Mucosa of descending colon (tissue), 3 donors: Measurements from ENCODE around the gene SEC14L1. TPM values are rescaled to one million over a fixed set of nuclear protein-coding genes. Genes with fewer than 3 reads are reported as not detected.
A peak's percentile ranks its signal among the peaks of the same experiment; 100 is the strongest.

Experiments
- ATAC-seq: fragments of 200-7000 bp; cut with Tn5 transposase; one replicate; pipeline ENCODE4 v1.9.1; 2020; ENCODE audit warnings: mild to moderate bottlenecking, moderate library complexity
- DNase-seq, 3 donors: peaks; one replicate each; pipeline ENCODE4 v3.0.0-alpha.2; 2020
- H3K36me3 ChIP-seq: fragments of 200-600 bp; one replicate; pipeline ENCODE4 v1.8.0; 2021; ENCODE audit warnings: low read depth, mild to moderate bottlenecking
- H3K4me1 ChIP-seq: fragments of 200-600 bp; one replicate; pipeline ENCODE4 v1.8.0; 2021; ENCODE audit warnings: low read depth, mild to moderate bottlenecking
- H3K4me3 ChIP-seq: fragments of 200-600 bp; one replicate; pipeline ENCODE4 v1.8.0; 2021; ENCODE audit warnings: mild to moderate bottlenecking
- H3K9me3 ChIP-seq: fragments of 200-600 bp; one replicate; pipeline ENCODE4 v1.8.0; 2021; ENCODE audit warnings: mild to moderate bottlenecking
- intact Hi-C, 2 donors: fragments of 100-400 bp; cut with DNase I in 1 of 2; cut with micrococcal nuclease in 1 of 2; formaldehyde crosslinking; loops; one replicate each; pipeline versions ENCODE4 v1.11.0 to v1.11.1; 2022; cut with DNase I, micrococcal nuclease
- total RNA-seq, 3 donors: library from RNA; stranded (reverse); fragmentation: NEBNext Ultra II Directional in 2 of 3; extraction: Animal tissue kit (Norgen Biotek cat#: 25700) in 2 of 3; gene quantifications; one replicate each; pipeline versions ENCODE4 v1.2.1 to v1.2.4, GENCODE V29; 2021 to 2023
- TF ChIP-seq, protein P1 (sequence below): fragments of 200-600 bp; IDR thresholded peaks from one replicate; pipeline ENCODE4 v1.8.0; 2022; ENCODE audit warnings: antibody characterized with exemption, mild to moderate bottlenecking
- donor health status: DM: no; HTN: no; CAD: no; lungs with moderate emphysema.
- donor health status: DM: no; HTN: no; CAD: no.
- donor health status: DM: no; HTN: yes; CAD: no.

The SEC14L1 gene
- total RNA-seq, 3 donors from 2014 or later: 24.5 to 44.6 (median 44.0) TPM

DNA sequence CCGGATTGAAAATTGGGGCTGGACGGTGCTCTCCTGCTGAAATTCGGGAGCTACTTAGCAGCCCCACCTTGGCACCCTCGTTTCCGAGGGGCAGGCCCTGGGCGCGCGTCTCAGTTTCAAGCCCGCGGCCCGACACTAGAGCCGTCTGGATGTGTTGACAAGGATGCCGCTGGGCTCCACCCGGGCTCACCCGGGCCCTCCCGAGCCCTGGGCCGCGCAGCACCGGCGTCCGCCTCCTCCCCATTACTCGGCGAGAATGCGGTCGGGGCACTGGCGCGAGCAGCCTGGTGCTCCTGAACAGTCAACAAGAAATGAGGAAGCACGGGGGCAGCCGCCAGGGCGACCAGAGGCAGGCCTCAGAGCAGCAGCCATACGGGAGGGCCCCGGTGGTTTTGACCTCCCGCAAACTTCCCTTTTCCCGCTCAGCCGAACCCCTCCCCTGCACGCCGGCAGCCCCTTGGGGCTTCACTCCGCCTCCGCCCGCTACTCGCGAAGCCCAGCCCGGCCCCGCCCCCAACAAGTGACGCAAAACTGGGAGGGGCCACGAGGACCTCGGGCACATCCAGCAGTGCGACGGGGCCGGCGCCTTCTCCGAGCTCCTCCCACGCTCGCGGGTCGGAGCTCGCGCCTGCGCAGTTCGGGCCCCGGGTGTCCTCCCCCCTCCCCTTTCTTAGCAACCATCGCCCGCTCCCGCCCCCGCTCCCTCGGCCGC, 447 bp upstream of the SEC14L1 start:
- no peaks in the 10 kb centered on the region for H3K9me3 ChIP-seq
- no peaks in the 10 kb centered on the region for H3K36me3 ChIP-seq
- peak; percentile 96 for ATAC-seq
- H3K4me1 ChIP-seq: peaks cover 5% of the 10 kb centered on the region
- intact Hi-C loops: no loop called here
- TF ChIP-seq, protein P1, sequence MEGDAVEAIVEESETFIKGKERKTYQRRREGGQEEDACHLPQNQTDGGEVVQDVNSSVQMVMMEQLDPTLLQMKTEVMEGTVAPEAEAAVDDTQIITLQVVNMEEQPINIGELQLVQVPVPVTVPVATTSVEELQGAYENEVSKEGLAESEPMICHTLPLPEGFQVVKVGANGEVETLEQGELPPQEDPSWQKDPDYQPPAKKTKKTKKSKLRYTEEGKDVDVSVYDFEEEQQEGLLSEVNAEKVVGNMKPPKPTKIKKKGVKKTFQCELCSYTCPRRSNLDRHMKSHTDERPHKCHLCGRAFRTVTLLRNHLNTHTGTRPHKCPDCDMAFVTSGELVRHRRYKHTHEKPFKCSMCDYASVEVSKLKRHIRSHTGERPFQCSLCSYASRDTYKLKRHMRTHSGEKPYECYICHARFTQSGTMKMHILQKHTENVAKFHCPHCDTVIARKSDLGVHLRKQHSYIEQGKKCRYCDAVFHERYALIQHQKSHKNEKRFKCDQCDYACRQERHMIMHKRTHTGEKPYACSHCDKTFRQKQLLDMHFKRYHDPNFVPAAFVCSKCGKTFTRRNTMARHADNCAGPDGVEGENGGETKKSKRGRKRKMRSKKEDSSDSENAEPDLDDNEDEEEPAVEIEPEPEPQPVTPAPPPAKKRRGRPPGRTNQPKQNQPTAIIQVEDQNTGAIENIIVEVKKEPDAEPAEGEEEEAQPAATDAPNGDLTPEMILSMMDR: no peak
- DNase-seq: peak; percentile 99 to 100 (median 99)
- peak overlapping the region; percentile 59 for H3K4me3 ChIP-seq

DNA sequence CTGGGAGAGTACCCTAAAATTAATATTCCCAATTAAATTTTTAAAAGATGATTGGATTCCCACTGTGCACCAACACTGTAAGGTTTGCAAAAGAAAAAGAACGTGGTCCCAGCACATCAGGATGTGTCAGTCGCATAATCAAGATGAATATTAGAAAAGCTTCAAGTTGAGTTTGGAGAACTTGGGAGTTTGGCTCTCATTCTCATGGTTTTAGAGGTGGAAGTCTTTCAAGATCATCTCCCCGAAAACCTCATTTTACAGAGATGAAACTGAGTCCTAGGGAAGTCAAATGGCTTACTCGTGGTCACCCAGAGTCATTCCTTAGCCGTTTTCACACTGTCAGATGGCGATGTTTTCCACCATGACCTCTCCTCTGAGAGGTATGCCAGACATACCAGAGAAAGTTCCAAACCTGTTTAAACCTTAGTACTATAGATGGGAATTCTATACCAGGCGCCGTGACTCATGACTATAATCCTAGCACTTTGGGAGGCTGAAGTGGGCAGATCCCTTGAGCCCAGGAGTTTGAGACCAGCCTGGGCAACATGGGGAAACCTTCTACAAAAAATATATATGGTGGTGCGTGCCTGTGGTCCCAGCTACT, 1.2 kb downstream of the SEC14L1 start:
- DNase-seq (no peak), ATAC-seq (no peak)
- intact Hi-C loops: no loop called here
- Histone ChIP-seq H3K4me1 (peaks cover 13% of the 10 kb centered on the region), H3K4me3 (no peak overlapping the region), H3K36me3 (no peaks in the 10 kb centered on the region), H3K9me3 (no peaks in the 10 kb centered on the region)
- TF ChIP-seq, protein P1: no peak

DNA sequence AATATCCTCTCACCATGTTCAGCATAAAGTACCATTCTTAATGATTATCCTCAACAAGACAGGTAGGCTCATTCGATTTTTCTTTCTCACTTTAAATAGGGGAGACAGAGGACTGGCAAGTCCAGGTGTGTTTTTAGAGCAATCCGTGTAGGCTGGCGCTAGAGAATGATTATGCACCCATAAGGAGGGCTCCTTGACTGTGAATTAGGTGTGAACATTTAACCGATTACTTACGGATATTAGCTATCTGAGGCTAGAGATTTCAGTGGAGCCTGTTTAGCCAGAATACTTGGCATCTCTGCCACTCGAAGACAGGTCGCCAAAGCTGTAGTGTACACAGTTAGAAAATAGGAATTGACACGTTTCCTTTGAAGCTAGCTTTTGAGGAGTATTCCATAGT, 1.9 kb downstream of the SEC14L1 start:
- Histone ChIP-seq H3K4me1 (peaks cover 19% of the 10 kb centered on the region), H3K4me3 (no peak overlapping the region)
- intact Hi-C loops: no loop called here

DNA sequence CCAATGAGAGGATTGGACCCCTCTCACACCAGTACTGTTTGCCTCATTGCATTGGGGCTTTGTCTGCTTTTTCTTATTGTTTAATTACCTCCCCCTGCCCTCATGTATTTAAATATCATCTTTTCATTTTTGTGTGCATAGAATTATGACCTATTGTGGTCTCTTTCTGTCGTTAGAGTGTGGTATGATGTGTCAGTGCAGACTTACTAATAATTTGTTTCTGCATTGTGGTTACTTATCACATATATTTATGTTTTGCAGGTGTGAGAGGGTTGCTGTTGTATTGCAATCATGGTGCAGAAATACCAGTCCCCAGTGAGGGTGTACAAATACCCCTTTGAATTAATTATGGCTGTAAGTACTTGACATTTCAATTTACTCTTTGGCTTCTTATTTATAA, 2.5 kb downstream of the SEC14L1 start:
- ATAC-seq (no peak), DNase-seq (no peak)
- Histone ChIP-seq H3K36me3 (no peaks in the 10 kb centered on the region), H3K9me3 (no peaks in the 10 kb centered on the region), H3K4me3 (no peak overlapping the region), H3K4me1 (peaks cover 16% of the 10 kb centered on the region)
- TF ChIP-seq, protein P1: no peak
- intact Hi-C loops: no loop called here

More for the DNA sequence above, 1.9 kb downstream of the SEC14L1 start:
- Histone ChIP-seq H3K36me3 (no peaks in the 10 kb centered on the region), H3K9me3 (no peaks in the 10 kb centered on the region)
- TF ChIP-seq, protein P1: no peak
- ATAC-seq (no peak), DNase-seq (no peak)

DNA sequence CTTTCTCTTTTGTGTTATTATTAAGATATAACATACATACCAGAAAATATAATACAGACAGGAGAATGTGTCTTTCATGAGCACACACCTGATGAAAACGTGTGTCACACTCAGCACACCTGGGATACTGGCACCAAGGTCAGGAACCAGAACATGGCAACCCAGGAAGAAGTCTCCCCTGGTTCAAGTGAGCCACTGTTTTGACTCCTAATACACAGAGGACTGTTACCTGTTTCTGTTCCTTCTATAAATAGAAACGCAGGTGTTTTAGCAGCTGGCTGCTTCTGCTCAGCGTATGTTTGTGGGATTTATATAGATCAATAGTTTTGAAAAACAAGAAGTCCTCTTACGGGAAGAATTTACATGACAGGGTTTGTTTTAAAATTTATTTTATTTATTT, 3.5 kb downstream of the SEC14L1 start:
- TF ChIP-seq, protein P1: no peak
- Histone ChIP-seq H3K36me3 (no peaks in the 10 kb centered on the region), H3K4me3 (no peak overlapping the region), H3K4me1 (peaks cover 16% of the 10 kb centered on the region), H3K9me3 (no peaks in the 10 kb centered on the region)
- DNase-seq (no peak), ATAC-seq (no peak)
- intact Hi-C loops: no loop called here
